Natural killer cell treated with Interleukin-12 subunit alpha and Interleukin-12 subunit beta and Interleukin-15 and Interleukin-18, amount 100 ng/mL, for 72 hours (primary cell): Measurements from ENCODE around the gene LIME1. TPM values are rescaled to one million over a fixed set of nuclear protein-coding genes. Genes with fewer than 3 reads are reported as not detected.
"Not testable (repeated sequence)": the region's sequence is repeated elsewhere in the genome, so short reads cannot be mapped to it uniquely, and the experiment has no call there.

Experiments used
- ATAC-seq, 2 donors: fragments of 150-1000 bp; cut with Tn5 transposase in 1 of 2; sonication (Bioruptor Pico), chemical (Tn5 transposase) in 1 of 2; 2 replicates each; pipeline ENCODE4 v1.10.0; 2021
- DNase-seq: peaks from one replicate; pipeline ENCODE4 v3.0.0; 2022; ENCODE audit warnings: low spot score
- H3K27ac Mint-ChIP-seq, 2 donors: 1 replicate in 1 of 2; 2 replicates in 1 of 2; pipeline ENCODE4 v1.8.0; 2022; ENCODE audit warnings: mixed read lengths in 2 of 2, mild to moderate bottlenecking in 1 of 2, moderate library complexity in 1 of 2
- H3K27me3 Mint-ChIP-seq, 2 donors: 1 replicate in 1 of 2; 2 replicates in 1 of 2; pipeline ENCODE4 v1.8.0; 2022; ENCODE audit warnings: mixed read lengths in 2 of 2
- H3K36me3 Mint-ChIP-seq: one replicate; pipeline ENCODE4 v1.8.0; 2022; ENCODE audit warnings: mixed read lengths
- H3K4me1 Mint-ChIP-seq, 2 donors: 1 replicate in 1 of 2; 2 replicates in 1 of 2; pipeline ENCODE4 v1.8.0; 2022; ENCODE audit warnings: low read depth in 2 of 2, mixed read lengths in 2 of 2, mild to moderate bottlenecking in 1 of 2
- H3K4me3 Mint-ChIP-seq: one replicate; pipeline ENCODE4 v1.8.0; 2022; ENCODE audit warnings: mixed read lengths
- H3K9me3 Mint-ChIP-seq: 2 replicates; pipeline ENCODE4 v1.8.0; 2022; ENCODE audit warnings: mixed read lengths
- total RNA-seq, 2 donors: library from RNA; stranded (reverse); gene quantifications; one replicate each; pipeline ENCODE4 v1.2.3, GENCODE V29; 2022

The LIME1 gene
- total RNA-seq, 2 donors from 2014 or later = 9.3 to 15.7 TPM

DNA sequence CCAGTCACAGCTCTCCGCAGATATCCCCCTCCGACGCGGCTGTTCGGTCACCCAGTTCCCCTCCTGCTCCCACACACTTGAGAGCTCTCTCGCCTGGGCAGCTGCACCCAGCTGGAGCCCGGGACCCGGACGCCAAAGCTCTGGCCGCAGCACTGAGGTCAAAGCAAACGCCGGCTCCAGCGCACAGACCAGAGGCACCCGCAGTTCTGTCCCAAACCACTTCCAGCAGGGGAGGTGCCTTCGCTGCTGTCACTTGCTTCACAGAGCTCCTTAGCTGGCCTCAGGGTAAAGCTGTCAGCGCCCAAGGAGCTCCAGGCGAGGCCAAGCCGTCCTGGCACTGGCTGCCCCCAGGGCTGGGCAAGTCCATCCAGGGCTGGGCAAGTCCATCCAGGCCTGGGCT lies 31.0 kb downstream of the LIME1 start:
- no peaks in the 10 kb centered on the region for H3K9me3 Mint-ChIP-seq
- H3K36me3 Mint-ChIP-seq = no peaks in the 10 kb centered on the region
- ATAC-seq = no peak
- DNase-seq = peak; percentile 15
- no peak overlapping the region for H3K4me3 Mint-ChIP-seq
- no peaks in the 10 kb centered on the region for H3K27me3 Mint-ChIP-seq
- no peaks in the 10 kb centered on the region for H3K4me1 Mint-ChIP-seq
- H3K27ac Mint-ChIP-seq = no peak overlapping the region

DNA sequence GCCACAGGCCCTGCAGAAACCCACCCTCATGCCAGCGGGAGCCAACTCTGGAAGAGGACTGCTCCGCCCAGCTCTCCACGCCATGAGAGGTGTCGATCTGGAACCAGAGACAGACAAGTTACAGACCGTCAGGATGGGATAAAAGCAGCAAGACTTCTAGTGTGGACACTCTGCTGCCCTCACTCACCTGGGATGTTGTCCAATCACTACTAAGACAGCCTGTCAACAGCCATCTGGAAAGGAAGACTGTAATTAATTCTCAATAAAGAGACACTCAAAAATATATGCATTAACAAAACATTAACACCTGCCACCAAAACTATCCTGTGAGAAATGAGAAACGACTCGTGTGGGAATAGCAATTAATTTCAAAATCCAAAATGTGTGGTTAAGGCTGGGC lies 31.4 kb downstream of the LIME1 start:
- no peaks in the 10 kb centered on the region for H3K4me1 Mint-ChIP-seq
- no peak overlapping the region for H3K4me3 Mint-ChIP-seq
- ATAC-seq (no peak), DNase-seq (no peak)
- no peaks in the 10 kb centered on the region for H3K9me3 Mint-ChIP-seq
- H3K36me3 Mint-ChIP-seq = no peaks in the 10 kb centered on the region
- H3K27me3 Mint-ChIP-seq = no peaks in the 10 kb centered on the region
- no peak overlapping the region for H3K27ac Mint-ChIP-seq

DNA sequence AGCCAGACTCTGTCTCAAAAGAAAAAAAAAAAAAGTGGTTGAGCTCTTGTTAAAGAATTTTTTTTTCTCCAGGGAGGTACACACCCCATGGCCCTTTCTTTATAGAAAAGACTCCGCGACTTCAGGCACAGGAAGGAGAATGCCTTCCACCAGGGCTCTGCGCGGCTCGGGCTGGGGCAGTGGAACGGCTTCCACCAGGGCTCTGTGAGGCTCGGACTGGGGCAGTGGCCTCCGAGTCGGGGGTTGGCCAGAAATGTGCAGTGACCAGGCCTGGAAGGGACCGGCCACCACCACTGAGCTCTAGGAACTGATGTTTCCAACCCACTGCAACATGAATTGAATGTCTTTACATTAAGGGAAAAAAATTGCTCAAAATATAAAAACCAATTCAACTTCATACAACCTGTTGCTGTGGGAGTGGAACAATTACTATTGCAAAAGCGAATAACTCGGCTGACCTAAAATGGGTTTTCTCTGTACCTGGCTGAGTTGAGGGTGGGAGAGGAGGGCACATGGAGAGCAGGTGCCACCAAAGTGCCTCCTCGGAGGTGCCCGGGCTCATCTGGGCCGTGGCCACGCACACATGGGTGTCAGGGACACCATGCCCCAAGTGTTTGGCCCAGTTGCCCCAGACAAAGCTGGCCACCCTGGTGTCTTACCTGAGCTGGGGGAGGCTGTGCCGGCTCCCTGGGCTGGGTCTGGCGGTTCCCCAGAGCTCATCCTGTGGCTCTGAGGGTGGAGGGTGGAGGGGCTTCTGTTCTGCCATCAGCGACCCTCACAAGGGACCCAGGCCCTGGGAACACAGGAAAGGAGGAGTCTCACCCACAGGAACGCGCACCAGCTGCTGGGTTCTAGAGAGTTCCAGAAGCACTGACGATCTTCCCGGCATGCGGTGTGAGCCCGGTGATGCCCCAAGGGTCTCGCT lies 32.4 kb downstream of the LIME1 start:
- H3K9me3 Mint-ChIP-seq = no peaks in the 10 kb centered on the region
- no peak overlapping the region for H3K4me3 Mint-ChIP-seq
- no peak overlapping the region for H3K27ac Mint-ChIP-seq
- H3K4me1 Mint-ChIP-seq = no peaks in the 10 kb centered on the region
- no peaks in the 10 kb centered on the region for H3K36me3 Mint-ChIP-seq
- no peaks in the 10 kb centered on the region for H3K27me3 Mint-ChIP-seq
- DNase-seq (peak; percentile 44), ATAC-seq (no peak)

DNA sequence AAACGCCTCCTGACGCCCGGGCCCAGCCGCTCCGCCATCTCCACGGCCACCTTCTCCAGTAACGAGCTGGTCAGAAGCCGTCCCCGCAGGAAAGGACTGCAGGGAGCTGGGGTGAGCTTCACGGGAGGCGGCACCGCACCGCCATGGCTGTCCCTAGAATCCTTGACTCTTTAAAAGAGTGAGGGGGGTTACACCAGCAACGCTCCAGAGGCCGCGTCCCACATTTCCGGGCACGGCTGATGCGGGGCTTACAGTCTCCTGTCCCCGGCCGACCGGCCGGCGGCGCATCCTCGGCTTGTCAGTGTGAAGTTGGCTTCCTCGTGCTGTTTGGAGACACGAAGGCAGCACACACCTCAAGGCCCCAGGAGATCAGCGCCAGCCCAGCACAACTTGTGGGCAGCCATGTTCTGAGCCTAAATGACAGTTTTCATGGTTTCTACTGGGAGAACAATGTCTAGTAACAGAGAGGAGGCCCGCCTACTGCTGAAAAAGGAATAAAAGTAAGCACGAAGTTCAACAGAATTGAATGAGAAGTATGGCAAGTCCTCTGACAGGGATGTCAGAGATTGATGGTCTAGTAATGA lies 33.5 kb downstream of the LIME1 start:
- Mint-ChIP-seq H3K4me3 (no peak overlapping the region), H3K4me1 (peaks cover 0 to 3% of the 10 kb centered on the region in 2 donors), H3K9me3 (no peaks in the 10 kb centered on the region), H3K36me3 (no peaks in the 10 kb centered on the region), H3K27me3 (no peaks in the 10 kb centered on the region), H3K27ac (no peak overlapping the region)
- DNase-seq (peak; percentile 51), ATAC-seq (no peak)

DNA sequence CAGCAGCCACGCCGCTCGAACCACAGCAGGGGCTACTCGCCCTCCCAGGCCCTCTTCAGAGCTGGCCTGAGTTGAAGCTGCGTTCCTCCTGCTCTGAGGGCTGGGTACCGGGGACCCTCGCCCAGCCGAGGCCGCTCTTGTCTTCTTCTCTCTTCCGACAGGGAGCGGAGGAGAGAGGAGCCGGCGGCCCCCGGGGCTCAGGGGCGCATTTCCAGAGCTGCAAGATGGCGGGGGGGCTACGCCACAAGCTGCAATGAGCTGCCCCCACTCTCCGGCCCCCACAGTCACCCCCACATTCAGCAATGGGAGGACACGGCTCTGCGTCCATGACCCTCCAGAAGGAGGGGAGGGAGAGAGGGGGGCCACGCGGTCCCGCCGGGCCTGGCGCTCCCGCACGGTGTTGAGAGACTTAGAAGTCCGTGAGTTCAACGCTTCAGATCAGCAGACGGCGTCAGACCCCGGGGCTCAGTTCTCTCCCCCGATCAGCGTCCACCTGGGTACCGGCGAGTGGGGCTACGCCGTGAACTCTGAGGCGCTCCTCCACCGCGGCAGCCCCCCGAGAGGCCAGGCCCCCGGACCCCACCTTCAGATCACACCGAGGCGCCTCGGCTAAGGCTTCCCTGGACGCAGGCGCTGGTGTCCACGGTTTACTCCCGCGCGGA lies 34.7 kb downstream of the LIME1 start:
- DNase-seq (peak; percentile 56), ATAC-seq (no peak)
- Mint-ChIP-seq H3K9me3 (no peaks in the 10 kb centered on the region), H3K27ac (no peak overlapping the region), H3K36me3 (no peaks in the 10 kb centered on the region), H3K27me3 (no peaks in the 10 kb centered on the region), H3K4me3 (no peak overlapping the region), H3K4me1 (peaks cover 0 to 3% of the 10 kb centered on the region in 2 donors)

DNA sequence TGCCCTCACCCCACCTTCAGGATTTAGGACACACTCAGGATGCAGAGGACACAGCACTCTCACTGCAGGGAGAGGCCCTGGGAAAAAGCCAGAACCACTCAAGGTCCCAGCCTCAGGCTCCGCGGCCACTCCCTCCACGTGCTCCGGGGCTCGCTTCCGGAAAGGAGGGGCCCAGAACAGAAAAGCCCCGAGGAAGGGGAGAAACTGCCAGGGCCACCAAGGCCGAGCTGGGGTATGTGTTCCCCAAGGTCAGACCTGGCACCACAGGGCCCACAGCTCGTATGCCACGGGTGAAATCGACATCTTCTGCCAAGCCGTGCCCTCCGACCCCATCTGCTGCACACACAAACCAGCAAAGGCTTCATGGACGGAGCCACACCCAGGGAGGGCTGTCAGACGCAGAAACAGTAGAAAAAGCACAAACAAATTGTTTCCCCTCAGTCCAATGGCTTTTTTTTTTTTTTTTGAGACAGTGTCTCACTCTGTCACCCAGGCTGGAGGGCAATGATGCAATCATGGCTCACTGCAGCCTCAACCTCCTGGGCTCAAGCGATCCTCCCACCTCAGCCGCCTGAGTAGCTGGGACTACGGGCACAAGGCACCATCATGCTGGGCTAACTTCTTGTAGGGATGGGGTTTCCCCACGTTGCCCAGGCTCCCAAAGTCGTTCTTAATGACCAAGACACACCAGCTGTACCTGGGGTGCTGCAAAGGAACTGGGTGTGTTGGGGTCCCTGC lies 36.5 kb downstream of the LIME1 start:
- no peaks in the 10 kb centered on the region for H3K27me3 Mint-ChIP-seq
- DNase-seq (peak; percentile 51), ATAC-seq (no peak)
- H3K36me3 Mint-ChIP-seq = no peaks in the 10 kb centered on the region
- peaks cover 0 to 3% of the 10 kb centered on the region in 2 donors for H3K4me1 Mint-ChIP-seq
- no peaks in the 10 kb centered on the region for H3K9me3 Mint-ChIP-seq
- H3K4me3 Mint-ChIP-seq = no peak overlapping the region
- H3K27ac Mint-ChIP-seq = no peak overlapping the region

DNA sequence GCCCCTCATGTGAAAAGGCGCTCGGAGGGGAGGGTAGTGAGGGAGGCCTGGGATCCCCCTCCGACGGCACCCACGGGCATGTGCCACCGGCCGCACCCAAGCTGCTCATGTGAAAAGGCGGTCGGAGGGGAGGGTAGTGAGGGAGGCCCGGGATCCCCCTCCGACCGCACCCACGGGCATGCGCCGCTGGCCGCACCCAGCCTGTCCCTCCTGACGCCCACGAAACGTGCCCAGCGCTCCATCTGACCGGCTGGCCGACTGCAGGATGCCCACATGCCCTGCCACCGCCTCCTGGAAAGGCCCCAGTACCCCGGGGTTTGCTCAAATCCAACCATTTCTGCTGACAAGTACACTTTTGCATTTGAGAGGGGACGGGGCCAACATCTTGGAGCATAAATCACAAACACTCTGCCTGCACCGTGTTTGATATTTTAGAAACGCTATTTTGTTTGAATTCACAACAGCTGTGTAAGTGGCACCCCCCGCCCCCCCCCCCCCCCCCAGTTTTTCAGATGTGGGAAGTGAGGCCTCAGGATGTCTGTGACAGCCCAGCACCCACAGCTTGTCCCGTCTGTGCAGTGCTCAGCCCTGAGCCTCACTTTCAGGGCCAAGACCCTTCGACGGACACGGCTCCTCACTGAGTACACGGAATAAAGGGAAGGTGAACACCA lies 37.2 kb downstream of the LIME1 start:
- DNase-seq (no peak), ATAC-seq (no peak)
- H3K4me1 Mint-ChIP-seq = peaks cover 0 to 3% of the 10 kb centered on the region in 2 donors
- H3K4me3 Mint-ChIP-seq = no peak overlapping the region
- no peaks in the 10 kb centered on the region for H3K27me3 Mint-ChIP-seq
- H3K36me3 Mint-ChIP-seq = no peaks in the 10 kb centered on the region
- H3K9me3 Mint-ChIP-seq = no peaks in the 10 kb centered on the region
- no peak overlapping the region for H3K27ac Mint-ChIP-seq

DNA sequence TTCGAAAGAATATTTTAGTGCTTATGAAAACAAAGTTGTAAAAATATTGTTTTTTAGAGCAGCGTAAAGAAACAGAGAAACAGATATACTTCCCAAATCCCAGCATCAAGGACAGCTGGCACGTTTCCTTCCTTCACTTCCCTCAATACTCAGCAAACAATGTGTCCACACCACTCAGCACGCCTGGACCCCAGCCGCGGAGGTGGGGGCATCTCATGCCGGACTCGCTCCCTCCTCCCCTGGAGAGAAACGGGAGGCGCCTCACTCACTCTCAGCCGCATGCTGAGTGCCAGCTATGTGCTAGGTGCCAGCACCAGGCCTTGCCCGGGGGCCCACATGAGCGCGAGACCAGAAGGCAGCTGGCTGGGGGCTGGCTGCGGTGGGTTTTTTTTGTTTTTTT lies 37.8 kb downstream of the LIME1 start:
- peaks cover 0 to 3% of the 10 kb centered on the region in 2 donors for H3K4me1 Mint-ChIP-seq
- no peaks in the 10 kb centered on the region for H3K36me3 Mint-ChIP-seq
- ATAC-seq (no peak), DNase-seq (no peak)
- H3K27me3 Mint-ChIP-seq = no peaks in the 10 kb centered on the region
- no peaks in the 10 kb centered on the region for H3K9me3 Mint-ChIP-seq
- H3K4me3 Mint-ChIP-seq = no peak overlapping the region
- no peak overlapping the region for H3K27ac Mint-ChIP-seq

DNA sequence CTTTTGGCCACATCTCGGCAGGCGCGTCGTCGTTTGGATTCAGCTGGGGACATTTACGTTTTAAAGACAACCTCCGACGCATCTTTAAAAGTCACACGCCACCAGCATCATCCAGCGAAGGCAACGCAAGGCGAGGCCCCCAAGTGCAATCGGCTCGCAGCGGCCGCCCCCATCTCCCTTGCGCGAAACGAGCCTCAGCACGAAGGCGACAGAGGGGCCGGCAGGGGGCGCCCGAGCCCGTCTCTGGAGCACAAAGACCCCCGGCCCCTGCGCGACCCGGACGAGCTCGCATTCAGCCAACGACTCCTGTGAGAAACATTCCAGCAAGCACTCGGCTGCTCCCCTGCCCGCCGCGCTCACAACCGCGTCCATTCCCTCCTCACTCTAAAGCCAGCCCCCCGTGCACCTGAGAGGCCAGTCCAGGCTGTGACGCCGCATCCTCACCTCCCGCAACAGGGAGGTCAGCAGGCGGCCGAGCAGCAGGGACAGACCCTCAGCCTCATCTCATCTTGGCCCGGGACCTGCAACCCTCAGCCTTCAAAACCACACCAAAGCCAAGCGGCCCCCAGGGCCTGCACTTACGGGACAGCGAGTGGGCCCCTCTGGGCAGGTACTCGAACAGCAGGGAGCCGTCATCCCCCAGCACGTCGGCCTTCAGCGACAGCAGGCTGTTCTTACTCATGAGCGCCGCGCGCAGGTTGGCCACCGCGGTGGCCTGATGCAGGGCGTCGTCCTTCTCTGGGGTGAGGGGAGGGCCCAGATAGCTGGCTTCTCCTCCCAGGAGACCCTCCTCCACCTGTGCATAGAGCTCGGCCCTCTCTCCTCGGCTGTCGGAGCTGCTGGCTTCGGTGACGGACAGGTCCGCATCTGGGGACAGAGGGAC lies 38.9 kb downstream of the LIME1 start:
- Mint-ChIP-seq H3K4me1 (peaks cover 0 to 3% of the 10 kb centered on the region in 2 donors), H3K4me3 (no peak overlapping the region), H3K27ac (no peak overlapping the region), H3K27me3 (no peaks in the 10 kb centered on the region), H3K36me3 (no peaks in the 10 kb centered on the region), H3K9me3 (no peaks in the 10 kb centered on the region)
- DNase-seq (peak; percentile 60), ATAC-seq (no peak)

DNA sequence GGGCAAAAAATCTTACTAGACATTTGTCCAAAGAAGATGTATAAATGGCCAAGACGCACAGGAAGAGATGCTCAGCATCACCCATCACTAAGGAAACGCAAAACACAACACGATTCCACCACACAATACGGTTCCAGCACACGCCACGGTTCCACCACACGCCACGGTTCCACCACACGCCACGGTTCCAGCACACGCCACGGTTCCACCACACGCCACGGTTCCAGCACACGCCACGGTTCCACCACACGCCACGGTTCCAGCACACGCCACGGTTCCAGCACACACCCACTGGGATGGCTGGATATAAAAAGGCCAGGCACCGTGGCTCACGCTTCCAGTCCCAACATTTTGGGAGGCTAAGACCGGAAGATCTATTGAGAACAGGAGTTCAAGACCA lies 40.4 kb downstream of the LIME1 start:
- not testable (repeated sequence) for H3K9me3 Mint-ChIP-seq, H3K36me3 Mint-ChIP-seq, H3K27me3 Mint-ChIP-seq, H3K4me1 Mint-ChIP-seq, H3K27ac Mint-ChIP-seq, DNase-seq, H3K4me3 Mint-ChIP-seq, ATAC-seq

DNA sequence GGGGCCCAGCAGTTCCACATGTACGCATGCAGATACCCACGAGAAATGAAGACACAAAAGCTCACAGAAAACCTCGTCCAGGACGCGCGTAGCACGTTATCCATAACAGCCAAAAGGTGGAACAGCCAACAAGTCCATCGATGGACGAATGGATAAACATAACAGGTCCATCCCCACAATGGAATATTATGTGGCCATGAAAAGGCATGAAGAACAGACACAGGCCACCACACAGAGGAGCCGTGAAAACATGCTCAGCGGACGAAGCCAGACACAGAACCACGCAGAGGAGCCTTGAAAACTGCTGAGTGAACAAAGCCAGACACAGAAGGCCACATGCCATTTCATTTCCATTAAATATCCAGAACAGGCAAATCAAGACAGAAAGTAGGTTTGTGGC lies 41.1 kb downstream of the LIME1 start:
- Mint-ChIP-seq H3K4me3 (no peak overlapping the region), H3K4me1 (peaks cover 0 to 3% of the 10 kb centered on the region in 2 donors), H3K27me3 (no peaks in the 10 kb centered on the region), H3K27ac (no peak overlapping the region), H3K36me3 (no peaks in the 10 kb centered on the region), H3K9me3 (no peaks in the 10 kb centered on the region)
- DNase-seq (no peak), ATAC-seq (no peak)

DNA sequence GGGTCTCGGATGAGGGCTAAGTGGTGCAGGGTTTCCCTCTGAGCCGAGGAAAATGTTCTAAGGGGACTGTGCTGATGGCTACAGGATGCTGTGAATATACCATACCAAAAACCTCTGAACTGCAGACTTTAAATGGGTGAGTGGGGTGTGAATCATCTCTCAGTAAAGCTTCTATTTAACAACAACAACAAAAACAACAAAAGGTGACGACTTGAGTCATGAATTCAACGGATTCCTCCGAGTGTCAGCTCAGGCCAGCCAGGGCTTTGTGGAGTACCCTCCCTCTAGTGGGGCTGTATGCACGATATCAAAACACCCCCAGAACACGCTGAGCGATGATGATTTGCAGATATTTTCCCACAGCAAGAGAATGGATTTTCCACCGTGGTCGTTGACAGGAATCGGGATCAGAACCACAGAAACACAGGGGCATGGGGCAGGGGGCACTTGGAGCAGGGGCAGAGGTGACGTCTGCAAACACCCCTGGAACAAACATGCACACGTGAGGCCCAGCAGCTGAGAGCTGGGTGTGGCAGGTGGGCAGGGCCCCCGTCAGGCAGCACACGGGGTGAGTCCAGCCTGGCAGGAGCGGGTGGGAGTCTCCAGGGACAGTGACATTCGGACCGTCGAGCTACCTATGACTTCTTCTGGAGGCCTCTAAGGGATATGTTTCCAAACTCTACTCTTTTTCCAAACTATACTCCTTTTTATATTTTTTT lies 41.7 kb downstream of the LIME1 start:
- Mint-ChIP-seq H3K4me1 (peaks cover 0 to 3% of the 10 kb centered on the region in 2 donors), H3K9me3 (no peaks in the 10 kb centered on the region), H3K4me3 (no peak overlapping the region), H3K27me3 (no peaks in the 10 kb centered on the region), H3K27ac (no peak overlapping the region), H3K36me3 (no peaks in the 10 kb centered on the region)
- no peak for DNase-seq
- no peak for ATAC-seq
